Measurements from ENCODE around the gene ZAP70. TPM values are rescaled to one million over a fixed set of nuclear protein-coding genes. Genes with fewer than 3 reads are reported as not detected.
"Not testable (repeated sequence)": the region's sequence is repeated elsewhere in the genome, so short reads cannot be mapped to it uniquely, and the experiment has no call there.

The ZAP70 gene
- total RNA-seq, 1 experiment from 2014 or later: 0.54 TPM

DNA sequence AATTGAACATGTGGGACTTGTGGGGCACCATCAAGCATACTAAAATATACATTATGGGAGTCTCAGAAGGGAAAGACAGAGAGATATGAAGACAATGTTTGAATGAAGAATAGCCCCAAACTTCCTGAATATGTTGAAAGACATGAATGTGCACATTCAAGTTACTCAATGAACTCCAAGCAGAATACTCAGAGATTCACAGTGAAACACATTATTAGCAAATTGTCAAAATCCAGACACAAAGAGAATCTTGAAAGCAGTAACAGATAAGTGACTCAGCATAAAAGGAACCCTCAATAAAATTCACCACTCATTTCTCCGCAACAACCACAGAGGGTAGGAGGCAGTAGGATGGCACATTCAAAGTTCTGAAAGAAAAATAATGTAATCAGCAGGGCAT, 35.1 kb upstream of the ZAP70 start:
- intact Hi-C loops (cut with micrococcal nuclease; ENCODE audit: unreplicated experiment): no loop called here
- no peak for TF ChIP-seq POLR2AphosphoS5 (IDR thresholded peaks at IDR 0.05; ENCODE audit: low read depth, low read length)
- TF ChIP-seq, protein P1, sequence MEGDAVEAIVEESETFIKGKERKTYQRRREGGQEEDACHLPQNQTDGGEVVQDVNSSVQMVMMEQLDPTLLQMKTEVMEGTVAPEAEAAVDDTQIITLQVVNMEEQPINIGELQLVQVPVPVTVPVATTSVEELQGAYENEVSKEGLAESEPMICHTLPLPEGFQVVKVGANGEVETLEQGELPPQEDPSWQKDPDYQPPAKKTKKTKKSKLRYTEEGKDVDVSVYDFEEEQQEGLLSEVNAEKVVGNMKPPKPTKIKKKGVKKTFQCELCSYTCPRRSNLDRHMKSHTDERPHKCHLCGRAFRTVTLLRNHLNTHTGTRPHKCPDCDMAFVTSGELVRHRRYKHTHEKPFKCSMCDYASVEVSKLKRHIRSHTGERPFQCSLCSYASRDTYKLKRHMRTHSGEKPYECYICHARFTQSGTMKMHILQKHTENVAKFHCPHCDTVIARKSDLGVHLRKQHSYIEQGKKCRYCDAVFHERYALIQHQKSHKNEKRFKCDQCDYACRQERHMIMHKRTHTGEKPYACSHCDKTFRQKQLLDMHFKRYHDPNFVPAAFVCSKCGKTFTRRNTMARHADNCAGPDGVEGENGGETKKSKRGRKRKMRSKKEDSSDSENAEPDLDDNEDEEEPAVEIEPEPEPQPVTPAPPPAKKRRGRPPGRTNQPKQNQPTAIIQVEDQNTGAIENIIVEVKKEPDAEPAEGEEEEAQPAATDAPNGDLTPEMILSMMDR (IDR thresholded peaks at IDR 0.05): no peak
- TF ChIP-seq TCF7L2 (IDR thresholded peaks at IDR 0.05; ENCODE audit: low read depth, low read length): no peak
- no peak for TF ChIP-seq SIN3A (IDR thresholded peaks at IDR 0.05; ENCODE audit: borderline replicate concordance, insufficient read depth, low read depth, low read length)
- TF ChIP-seq, protein P2, sequence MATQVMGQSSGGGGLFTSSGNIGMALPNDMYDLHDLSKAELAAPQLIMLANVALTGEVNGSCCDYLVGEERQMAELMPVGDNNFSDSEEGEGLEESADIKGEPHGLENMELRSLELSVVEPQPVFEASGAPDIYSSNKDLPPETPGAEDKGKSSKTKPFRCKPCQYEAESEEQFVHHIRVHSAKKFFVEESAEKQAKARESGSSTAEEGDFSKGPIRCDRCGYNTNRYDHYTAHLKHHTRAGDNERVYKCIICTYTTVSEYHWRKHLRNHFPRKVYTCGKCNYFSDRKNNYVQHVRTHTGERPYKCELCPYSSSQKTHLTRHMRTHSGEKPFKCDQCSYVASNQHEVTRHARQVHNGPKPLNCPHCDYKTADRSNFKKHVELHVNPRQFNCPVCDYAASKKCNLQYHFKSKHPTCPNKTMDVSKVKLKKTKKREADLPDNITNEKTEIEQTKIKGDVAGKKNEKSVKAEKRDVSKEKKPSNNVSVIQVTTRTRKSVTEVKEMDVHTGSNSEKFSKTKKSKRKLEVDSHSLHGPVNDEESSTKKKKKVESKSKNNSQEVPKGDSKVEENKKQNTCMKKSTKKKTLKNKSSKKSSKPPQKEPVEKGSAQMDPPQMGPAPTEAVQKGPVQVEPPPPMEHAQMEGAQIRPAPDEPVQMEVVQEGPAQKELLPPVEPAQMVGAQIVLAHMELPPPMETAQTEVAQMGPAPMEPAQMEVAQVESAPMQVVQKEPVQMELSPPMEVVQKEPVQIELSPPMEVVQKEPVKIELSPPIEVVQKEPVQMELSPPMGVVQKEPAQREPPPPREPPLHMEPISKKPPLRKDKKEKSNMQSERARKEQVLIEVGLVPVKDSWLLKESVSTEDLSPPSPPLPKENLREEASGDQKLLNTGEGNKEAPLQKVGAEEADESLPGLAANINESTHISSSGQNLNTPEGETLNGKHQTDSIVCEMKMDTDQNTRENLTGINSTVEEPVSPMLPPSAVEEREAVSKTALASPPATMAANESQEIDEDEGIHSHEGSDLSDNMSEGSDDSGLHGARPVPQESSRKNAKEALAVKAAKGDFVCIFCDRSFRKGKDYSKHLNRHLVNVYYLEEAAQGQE (IDR thresholded peaks at IDR 0.05; ENCODE audit: insufficient read depth in 1 of 2, low read depth in 2 of 2, low read length in 1 of 2): no peak
- no peaks in the 10 kb centered on the region for H3K36me3 ChIP-seq (ENCODE audit: control insufficient read depth, insufficient read depth, low read length)
- H3K9me3 ChIP-seq (ENCODE audit: control insufficient read depth, insufficient read depth, low read depth, low read length): no peaks in the 10 kb centered on the region
- H3K27me3 ChIP-seq (ENCODE audit: control insufficient read depth, insufficient read depth, low read length): no peaks in the 10 kb centered on the region
- ATAC-seq (no peak), DNase-seq (ENCODE audit: low read depth, low spot score) (no peak)
- in situ Hi-C loops (cut with HindIII; ENCODE audit: low pct_unique_long_range_greater_than_20kb, low sequenced_read_pairs): no loop called here
- H3K27ac ChIP-seq (ENCODE audit: low read length): no peak overlapping the region
- no peaks in the 10 kb centered on the region for H3K4me1 ChIP-seq (ENCODE audit: control insufficient read depth, insufficient read depth, low read length)
- H3K4me3 ChIP-seq (ENCODE audit: low read depth in 2 of 2, low read length in 2 of 2): no peak overlapping the region
- ChIA-PET POLR2A (no interaction called here), CTCF (no interaction called here)
- no TSS peak for BruUV-seq (replicated peaks)

DNA sequence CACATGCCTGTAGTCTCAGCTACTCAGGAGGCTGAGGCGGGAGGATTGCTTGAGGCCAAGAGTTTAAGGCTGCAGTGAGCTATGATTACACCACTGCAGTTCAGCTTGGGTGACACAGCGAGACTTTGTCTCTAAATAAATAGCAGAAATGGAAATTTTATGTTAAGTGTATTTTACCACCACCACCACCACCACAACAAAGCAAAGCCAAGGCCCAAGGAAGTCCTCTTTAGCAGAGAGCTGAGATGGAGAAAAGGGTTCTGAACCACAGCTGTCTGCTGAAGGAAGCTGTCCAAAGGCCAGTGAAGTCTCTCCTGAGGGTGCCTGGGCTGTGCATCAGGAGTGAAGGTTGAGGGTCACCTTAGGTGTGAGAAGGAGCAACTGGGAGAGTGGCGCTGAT, 26.1 kb upstream of the ZAP70 start:
- H3K4me1 ChIP-seq (ENCODE audit: control insufficient read depth, insufficient read depth, low read length): not testable (repeated sequence)

DNA sequence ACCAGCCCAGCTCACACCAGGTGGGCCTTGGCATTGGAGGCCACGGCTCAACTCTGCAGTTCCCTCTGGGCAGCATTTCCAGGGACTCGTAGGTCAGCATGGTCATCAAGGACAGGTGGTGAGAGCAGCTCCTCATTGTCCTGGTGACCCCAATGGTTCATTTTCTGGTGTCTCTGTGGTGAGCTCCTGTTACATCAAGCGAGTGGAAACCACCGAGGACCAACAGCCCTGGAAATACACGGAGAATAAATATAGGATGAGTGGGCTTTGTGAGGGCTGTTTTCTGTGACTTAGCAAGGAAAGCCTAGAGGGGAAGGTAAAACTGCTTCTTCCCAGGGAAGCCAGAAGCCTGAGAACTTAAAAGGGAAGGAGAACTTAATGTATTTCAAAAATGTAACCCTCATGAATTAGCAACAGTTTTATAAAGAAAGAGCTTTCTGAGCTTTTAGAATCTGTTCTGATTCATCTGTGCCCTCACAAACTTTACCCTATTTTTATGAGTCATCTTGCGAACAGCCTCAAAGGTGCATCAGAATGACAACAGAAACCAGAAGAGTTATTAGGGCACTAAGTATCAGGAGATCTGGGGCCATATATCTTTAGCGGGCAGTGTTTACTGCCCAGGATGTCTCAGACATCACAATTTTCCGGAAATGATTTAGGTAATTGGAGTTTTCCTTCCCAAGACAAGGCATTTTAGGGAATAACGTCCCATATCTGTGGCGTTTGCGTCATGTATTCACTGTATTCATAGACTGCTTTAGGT, 25.1 kb upstream of the ZAP70 start:
- H3K4me3 ChIP-seq (ENCODE audit: low read depth in 2 of 2, low read length in 2 of 2): no peak overlapping the region
- no peaks in the 10 kb centered on the region for H3K27me3 ChIP-seq (ENCODE audit: control insufficient read depth, insufficient read depth, low read length)
- intact Hi-C loops (cut with micrococcal nuclease; ENCODE audit: unreplicated experiment) (no loop called here), in situ Hi-C loops (cut with HindIII; ENCODE audit: low pct_unique_long_range_greater_than_20kb, low sequenced_read_pairs) (no loop called here)
- no peaks in the 10 kb centered on the region for H3K9me3 ChIP-seq (ENCODE audit: control insufficient read depth, insufficient read depth, low read depth, low read length)
- no TSS peak for BruUV-seq (replicated peaks)
- POLR2A ChIA-PET: no interaction called here
- DNase-seq (ENCODE audit: low read depth, low spot score) (no peak), ATAC-seq (no peak)
- TF ChIP-seq TCF7L2 (IDR thresholded peaks at IDR 0.05; ENCODE audit: low read depth, low read length): no peak
- TF ChIP-seq, protein P1 (IDR thresholded peaks at IDR 0.05): no peak
- no peak for TF ChIP-seq SIN3A (IDR thresholded peaks at IDR 0.05; ENCODE audit: borderline replicate concordance, insufficient read depth, low read depth, low read length)
- no peak for TF ChIP-seq POLR2AphosphoS5 (IDR thresholded peaks at IDR 0.05; ENCODE audit: low read depth, low read length)
- TF ChIP-seq, protein P2 (IDR thresholded peaks at IDR 0.05; ENCODE audit: insufficient read depth in 1 of 2, low read depth in 2 of 2, low read length in 1 of 2): no peak
- no peaks in the 10 kb centered on the region for H3K36me3 ChIP-seq (ENCODE audit: control insufficient read depth, insufficient read depth, low read length)
- CTCF ChIA-PET: no interaction called here
- no peak overlapping the region for H3K27ac ChIP-seq (ENCODE audit: low read length)
- H3K4me1 ChIP-seq (ENCODE audit: control insufficient read depth, insufficient read depth, low read length): no peaks in the 10 kb centered on the region

More for the DNA sequence above, 26.1 kb upstream of the ZAP70 start:
- H3K4me3 ChIP-seq (ENCODE audit: low read depth in 2 of 2, low read length in 2 of 2); CTCF ChIA-PET; H3K27ac ChIP-seq (ENCODE audit: low read length); H3K9me3 ChIP-seq (ENCODE audit: control insufficient read depth, insufficient read depth, low read depth, low read length); POLR2A ChIA-PET; DNase-seq (ENCODE audit: low read depth, low spot score); in situ Hi-C loops (cut with HindIII; ENCODE audit: low pct_unique_long_range_greater_than_20kb, low sequenced_read_pairs); ATAC-seq; BruUV-seq (replicated peaks); H3K27me3 ChIP-seq (ENCODE audit: control insufficient read depth, insufficient read depth, low read length); H3K36me3 ChIP-seq (ENCODE audit: control insufficient read depth, insufficient read depth, low read length); intact Hi-C loops (cut with micrococcal nuclease; ENCODE audit: unreplicated experiment): not testable (repeated sequence)
